HEK293 (cell line): ENCODE data around the gene PRKD1.

ENCODE experiments used
- CTCF ChIA-PET: fragments of 350-600 bp; formaldehyde crosslinking; extraction: SDS; loops from one replicate; lab custom pipeline; 2021; ENCODE audit warnings: antibody characterized with exemption; lab: Yijun Ruan, JAX
- POLR2A ChIA-PET: fragments of 300-600 bp; formaldehyde crosslinking; extraction: SDS; loops from one replicate; lab custom pipeline; 2020; ENCODE audit warnings: antibody characterized with exemption, inconsistent platforms; lab: Yijun Ruan, JAX
- H3K27ac ChIP-seq: fragments of 200-500 bp; sonication (Bioruptor generic); 2 replicates; pipeline ENCODE4 v1.5.1; 2014; ENCODE audit warnings: low read depth, low read length, control low read depth, inconsistent platforms; ENCODE audit errors: extremely low read depth
- H3K36me3 ChIP-seq, 2 experiments: fragments of 200-500 bp in 1 of 2; sonication (Bioruptor generic) in 1 of 2; 1 replicate in 1 of 2; 2 replicates in 1 of 2; pipeline ENCODE4 v1.5.1; 2014 to 2017; ENCODE audit warnings: inconsistent platforms in 2 of 2, low read length in 2 of 2; ENCODE audit not compliant: control insufficient read depth in 2 of 2, insufficient read depth in 1 of 2
- H3K4me1 ChIP-seq: fragments of 200-500 bp; sonication (Bioruptor generic); 2 replicates; pipeline ENCODE4 v1.5.1; 2014; ENCODE audit warnings: mild to moderate bottlenecking, low read length, inconsistent platforms; ENCODE audit not compliant: control insufficient read depth, insufficient read depth
- H3K4me3 ChIP-seq: 2 replicates; pipeline ENCODE4 v1.5.1; 2011; ENCODE audit warnings: low read depth, mild to moderate bottlenecking, control low read depth, low read length, moderate library complexity
- H3K9me3 ChIP-seq: fragments of 200-500 bp; sonication (Bioruptor generic); 2 replicates; pipeline ENCODE4 v1.5.1; 2014; ENCODE audit warnings: low read depth, low read length, inconsistent platforms; ENCODE audit not compliant: control insufficient read depth, insufficient read depth
- CTCF ChIP-seq: fragments of 450-650 bp; formaldehyde crosslinking; IDR thresholded peaks from 2 replicates; pipeline ENCODE4 v1.5.1; 2016; ENCODE audit warnings: missing biosample characterization, missing genetic modification characterization
- FEZF1 ChIP-seq: fragments of 450-650 bp; formaldehyde crosslinking; IDR thresholded peaks from 2 replicates; pipeline ENCODE4 v1.5.1; 2016; ENCODE audit warnings: missing biosample characterization, missing genetic modification characterization
- GLI4 ChIP-seq: fragments of 450-650 bp; formaldehyde crosslinking; IDR thresholded peaks from 2 replicates; pipeline ENCODE4 v1.5.1; 2016; ENCODE audit warnings: missing biosample characterization, missing genetic modification characterization
- KLF8 ChIP-seq: fragments of 450-650 bp; formaldehyde crosslinking; IDR thresholded peaks from 2 replicates; pipeline ENCODE4 v1.5.1; 2016; ENCODE audit warnings: missing biosample characterization, missing genetic modification characterization
- MEIS1 ChIP-seq: sonication (generic); formaldehyde crosslinking; IDR thresholded peaks from 2 replicates; pipeline ENCODE4 v1.8.1; 2022; ENCODE audit warnings: missing genetic modification reagents, mild to moderate bottlenecking, borderline replicate concordance
- PRDM4 ChIP-seq: fragments of 450-650 bp; formaldehyde crosslinking; IDR thresholded peaks from 2 replicates; pipeline ENCODE4 v1.5.1; 2017; ENCODE audit warnings: missing biosample characterization, missing genetic modification characterization
- SETDB1 ChIP-seq: IDR thresholded peaks from one replicate; pipeline ENCODE4 v1.6.1; 2017; ENCODE audit warnings: mild to moderate bottlenecking, low read length, moderate library complexity, mixed read lengths; ENCODE audit not compliant: insufficient read length
- TRIM28 ChIP-seq: IDR thresholded peaks from 2 replicates; pipeline ENCODE4 v1.6.1; 2011; ENCODE audit warnings: low read length, control low read depth, borderline replicate concordance
- ZBTB11 ChIP-seq: fragments of 450-650 bp; formaldehyde crosslinking; conservative IDR thresholded peaks from 2 replicates; pipeline ENCODE4 v1.5.1; 2016; ENCODE audit warnings: low read depth, missing biosample characterization, missing genetic modification characterization
- ZBTB7A ChIP-seq: fragments of 450-650 bp; formaldehyde crosslinking; IDR thresholded peaks from 2 replicates; pipeline ENCODE4 v1.5.1; 2016; ENCODE audit warnings: low read depth, missing biosample characterization, missing genetic modification characterization
- ZBTB8A ChIP-seq: fragments of 450-650 bp; formaldehyde crosslinking; IDR thresholded peaks from 2 replicates; pipeline ENCODE4 v1.5.1; 2016; ENCODE audit warnings: missing biosample characterization, missing genetic modification characterization
- ZFP3 ChIP-seq: fragments of 450-650 bp; formaldehyde crosslinking; IDR thresholded peaks from 2 replicates; pipeline ENCODE4 v1.5.1; 2016; ENCODE audit warnings: low read depth, missing biosample characterization, missing genetic modification characterization
- ZNF10 ChIP-seq: fragments of 450-650 bp; formaldehyde crosslinking; IDR thresholded peaks from 2 replicates; pipeline ENCODE4 v1.5.1; 2017; ENCODE audit warnings: missing biosample characterization, missing genetic modification characterization
- ZNF175 ChIP-seq: fragments of 450-650 bp; formaldehyde crosslinking; IDR thresholded peaks from 2 replicates; pipeline ENCODE4 v1.5.1; 2016; ENCODE audit warnings: missing biosample characterization, missing genetic modification characterization
- ZNF248 ChIP-seq: fragments of 450-650 bp; formaldehyde crosslinking; IDR thresholded peaks from 2 replicates; pipeline ENCODE4 v1.5.1; 2017; ENCODE audit warnings: missing biosample characterization, missing genetic modification characterization
- ZNF548 ChIP-seq: fragments of 450-650 bp; formaldehyde crosslinking; IDR thresholded peaks from 2 replicates; pipeline ENCODE4 v1.5.1; 2016; ENCODE audit warnings: missing biosample characterization, missing genetic modification characterization
- ZNF610 ChIP-seq: fragments of 450-650 bp; formaldehyde crosslinking; IDR thresholded peaks from 2 replicates; pipeline ENCODE4 v1.5.1; 2016; ENCODE audit warnings: missing biosample characterization, missing genetic modification characterization, borderline replicate concordance
- ZNF692 ChIP-seq: fragments of 450-650 bp; formaldehyde crosslinking; IDR thresholded peaks from 2 replicates; pipeline ENCODE4 v1.5.1; 2016; ENCODE audit warnings: missing biosample characterization, missing genetic modification characterization
- ZNF777 ChIP-seq: fragments of 450-650 bp; formaldehyde crosslinking; IDR thresholded peaks from 2 replicates; pipeline ENCODE4 v1.5.1; 2017; ENCODE audit warnings: missing biosample characterization, missing genetic modification characterization, borderline replicate concordance
- ZNF837 ChIP-seq: fragments of 450-650 bp; formaldehyde crosslinking; IDR thresholded peaks from 2 replicates; pipeline ENCODE4 v1.5.1; 2016; ENCODE audit warnings: missing biosample characterization, missing genetic modification characterization
- ZSCAN4 ChIP-seq: fragments of 450-650 bp; formaldehyde crosslinking; IDR thresholded peaks from 2 replicates; pipeline ENCODE4 v1.5.1; 2017; ENCODE audit warnings: missing biosample characterization, missing genetic modification characterization

The PRKD1 gene

GRCh38 chr14:29789475-29789874, 138.2 kb downstream of the PRKD1 start (continued):
- no peak for TF ChIP-seq ZNF777 (tag by site-specific recombination)
- no peak for TF ChIP-seq MEIS1 (CRISPR knock-in tag)

- no peaks in the 10 kb centered on the region; the same call in 1 of the 2 replicates for H3K9me3 ChIP-seq
- H3K4me3 ChIP-seq: no peak overlapping the region
- H3K36me3 ChIP-seq: no peaks in the 10 kb centered on the region
- TF ChIP-seq ZSCAN4 (no peak), ZNF175 (tag by site-specific recombination) (no peak), SETDB1 (no peak), ZNF692 (no peak), PRDM4 (tag by site-specific recombination) (no peak), ZBTB11 (tag by site-specific recombination) (no peak), ZBTB7A (tag by site-specific recombination) (no peak), ZNF10 (no peak), ZNF248 (tag by site-specific recombination) (no peak), TRIM28 (no peak), ZNF548 (tag by site-specific recombination) (no peak), ZNF837 (tag by site-specific recombination) (no peak), MEIS1 (CRISPR knock-in tag) (no peak), FEZF1 (no peak), ZFP3 (tag by site-specific recombination) (no peak), KLF8 (tag by site-specific recombination) (no peak), GLI4 (tag by site-specific recombination) (no peak), ZNF610 (tag by site-specific recombination) (no peak), ZBTB8A (no peak), CTCF (no peak)
- ChIA-PET POLR2A (no interaction called here), CTCF (no interaction called here)
- H3K27ac ChIP-seq: no peak overlapping the region
- H3K4me1 ChIP-seq: no peaks in the 10 kb centered on the region; the same call in 1 of the 2 replicates
Observed at GRCh38 chr14:29788093-29788492, 139.6 kb downstream of the PRKD1 start.
